NCI-H446 treated with DMSO at 0.1 percent for 48 hours (cell line): ENCODE results near the gene C1GALT1.

Experiments
- DNase-seq: peaks from one replicate; lab custom pipeline; 2025; lab: John Stamatoyannopoulos, UW

The C1GALT1 gene

DNA sequence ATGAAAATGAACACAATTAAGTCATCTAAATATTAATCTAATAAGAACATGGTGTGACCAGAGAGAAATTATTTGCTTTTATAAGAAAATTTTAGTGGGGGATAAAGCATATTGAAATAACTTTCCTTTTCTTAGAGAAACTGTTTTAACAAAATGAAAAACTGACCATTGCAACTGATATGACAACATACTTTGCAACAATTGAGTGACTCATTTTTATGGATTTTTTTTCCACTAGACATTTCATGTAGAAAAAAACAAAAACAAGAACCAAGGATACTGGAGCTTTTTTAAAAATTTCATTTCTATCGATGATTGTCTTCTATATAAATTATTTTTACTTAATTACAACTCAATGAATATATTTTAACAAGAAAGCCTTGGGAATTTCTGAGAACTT lies 90.0 kb downstream of the C1GALT1 start:
- DNase-seq = no peak

- DNase-seq = no peak
These were observed 92.4 kb downstream of the C1GALT1 start for GRCh38 chr7:7274782-7275181.

- peak; percentile 95 for DNase-seq
These were observed 93.8 kb downstream of the C1GALT1 start for GRCh38 chr7:7276161-7276560.

- DNase-seq = no peak
These were observed 108.2 kb downstream of the C1GALT1 start for GRCh38 chr7:7290429-7291122.

- DNase-seq = no peak
These were observed 109.7 kb downstream of the C1GALT1 start for GRCh38 chr7:7292085-7292484.

- DNase-seq = no peak
These were observed 110.3 kb downstream of the C1GALT1 start for GRCh38 chr7:7292608-7293007.

GRCh38 chr7:7293092-7293491 lies 110.7 kb downstream of the C1GALT1 start:
- DNase-seq = no peak

- DNase-seq = no peak
These were observed 112.6 kb downstream of the C1GALT1 start for GRCh38 chr7:7294911-7295310.
